Stomach (tissue), 4 donors: ENCODE measurements around the gene ST7L.

Experiments used
- CTCF ChIP-seq, 7 experiments: fragments of 450-650 bp in 4 of 7; fragments of 200-600 bp in 3 of 7; sonication (generic) in 3 of 7; IDR thresholded peaks; one replicate each; pipeline ENCODE4 v1.5.1; 2016 to 2019; ENCODE audit warnings: antibody characterized with exemption in 7 of 7, control low read depth in 2 of 7, mild to moderate bottlenecking in 1 of 7
- EP300 ChIP-seq: sonication (generic); formaldehyde crosslinking; IDR thresholded peaks from one replicate; pipeline ENCODE4 v1.6.1; 2017; ENCODE audit warnings: antibody characterized with exemption
- POLR2A ChIP-seq, 4 donors: fragments of 450-650 bp; IDR thresholded peaks; one replicate each; pipeline ENCODE4 v1.6.1; 2016; ENCODE audit warnings: antibody characterized with exemption in 4 of 4, control low read depth in 2 of 4, mild to moderate bottlenecking in 1 of 4, moderate library complexity in 1 of 4

GRCh38 chr1:112546076-112546475 is 72.9 kb downstream of the ST7L start:
- TF ChIP-seq CTCF (IDR thresholded peaks at IDR 0.05) (no peak), POLR2A (IDR thresholded peaks at IDR 0.05) (no peak), EP300 (no peak)
